SK-N-SH treated with all-trans-retinoic acid at 6 μM for 48 hours (cell line): ENCODE results near the gene DMD.

Experiments used
- ARNTL ChIP-seq: fragments of 450-650 bp; formaldehyde crosslinking; IDR thresholded peaks from 2 replicates; pipeline ENCODE4 v1.5.0; 2020; ENCODE audit warnings: low read depth, mild to moderate bottlenecking, moderate library complexity, borderline replicate concordance
- GLIS3 ChIP-seq: fragments of 250-450 bp; sonication (Bioruptor Pico); IDR thresholded peaks from 2 replicates; pipeline ENCODE4 v1.5.0; 2020; ENCODE audit warnings: mild to moderate bottlenecking, moderate library complexity
- PPARA ChIP-seq: fragments of 250-450 bp; sonication (Bioruptor Pico); IDR thresholded peaks from 2 replicates; pipeline ENCODE4 v1.5.0; 2020; ENCODE audit warnings: mild to moderate bottlenecking, borderline replicate concordance
- TOX ChIP-seq: fragments of 250-450 bp; sonication (Bioruptor Pico); IDR thresholded peaks from 2 replicates; pipeline ENCODE4 v1.8.0; 2021; ENCODE audit warnings: mild to moderate bottlenecking, moderate library complexity, borderline replicate concordance
- ZFP3 ChIP-seq: fragments of 250-450 bp; sonication (Bioruptor Pico); IDR thresholded peaks from 2 replicates; pipeline ENCODE4 v1.5.0; 2020; ENCODE audit warnings: mild to moderate bottlenecking, moderate library complexity
- ZFP30 ChIP-seq: fragments of 450-650 bp; formaldehyde crosslinking; IDR thresholded peaks from 2 replicates; pipeline ENCODE4 v1.5.0; 2022; ENCODE audit warnings: mild to moderate bottlenecking, moderate library complexity
- TF ChIP-seq, protein P1 (sequence below): fragments of 250-450 bp; sonication (Bioruptor Pico); IDR thresholded peaks from 2 replicates; pipeline ENCODE4 v1.5.1; 2021; ENCODE audit warnings: mild to moderate bottlenecking, moderate library complexity
- TF ChIP-seq, protein P2 (sequence below): fragments of 250-450 bp; sonication (Bioruptor Pico); IDR thresholded peaks from 2 replicates; pipeline ENCODE4 v1.8.0; 2020; ENCODE audit warnings: mild to moderate bottlenecking, moderate library complexity, borderline replicate concordance
- TF ChIP-seq, protein P3 (sequence below): fragments of 250-450 bp; sonication (Bioruptor Pico); IDR thresholded peaks from 2 replicates; pipeline ENCODE4 v1.8.0; 2021; ENCODE audit warnings: low read depth, mild to moderate bottlenecking, moderate library complexity, borderline replicate concordance

DNA sequence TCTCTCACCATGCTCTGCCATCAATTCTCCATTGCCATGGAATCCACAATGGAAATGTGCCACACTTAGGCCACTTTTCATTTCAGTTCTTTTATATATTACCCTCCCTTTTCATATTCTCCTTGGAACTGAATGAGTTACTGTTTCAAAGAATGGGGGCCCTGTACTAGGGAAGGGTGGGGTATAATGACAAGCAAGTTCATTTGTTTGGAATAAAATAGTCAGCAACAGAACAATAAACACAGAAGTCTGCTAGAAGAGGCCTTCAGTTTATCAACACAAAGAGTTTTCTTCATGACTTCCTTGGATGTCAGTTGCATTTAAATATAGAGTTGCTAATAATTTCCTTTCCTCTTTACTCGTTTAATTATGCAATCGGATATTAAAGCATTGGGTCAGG lies 1661.2 kb downstream of the DMD start:
- TF ChIP-seq, protein P1, sequence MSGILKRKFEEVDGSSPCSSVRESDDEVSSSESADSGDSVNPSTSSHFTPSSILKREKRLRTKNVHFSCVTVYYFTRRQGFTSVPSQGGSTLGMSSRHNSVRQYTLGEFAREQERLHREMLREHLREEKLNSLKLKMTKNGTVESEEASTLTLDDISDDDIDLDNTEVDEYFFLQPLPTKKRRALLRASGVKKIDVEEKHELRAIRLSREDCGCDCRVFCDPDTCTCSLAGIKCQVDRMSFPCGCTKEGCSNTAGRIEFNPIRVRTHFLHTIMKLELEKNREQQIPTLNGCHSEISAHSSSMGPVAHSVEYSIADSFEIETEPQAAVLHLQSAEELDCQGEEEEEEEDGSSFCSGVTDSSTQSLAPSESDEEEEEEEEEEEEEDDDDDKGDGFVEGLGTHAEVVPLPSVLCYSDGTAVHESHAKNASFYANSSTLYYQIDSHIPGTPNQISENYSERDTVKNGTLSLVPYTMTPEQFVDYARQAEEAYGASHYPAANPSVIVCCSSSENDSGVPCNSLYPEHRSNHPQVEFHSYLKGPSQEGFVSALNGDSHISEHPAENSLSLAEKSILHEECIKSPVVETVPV (CRISPR knock-in tag) = no peak
- TF ChIP-seq TOX (CRISPR knock-in tag) = no peak
- no peak for TF ChIP-seq GLIS3 (CRISPR knock-in tag)
- no peak for TF ChIP-seq ZFP30
- TF ChIP-seq, protein P2, sequence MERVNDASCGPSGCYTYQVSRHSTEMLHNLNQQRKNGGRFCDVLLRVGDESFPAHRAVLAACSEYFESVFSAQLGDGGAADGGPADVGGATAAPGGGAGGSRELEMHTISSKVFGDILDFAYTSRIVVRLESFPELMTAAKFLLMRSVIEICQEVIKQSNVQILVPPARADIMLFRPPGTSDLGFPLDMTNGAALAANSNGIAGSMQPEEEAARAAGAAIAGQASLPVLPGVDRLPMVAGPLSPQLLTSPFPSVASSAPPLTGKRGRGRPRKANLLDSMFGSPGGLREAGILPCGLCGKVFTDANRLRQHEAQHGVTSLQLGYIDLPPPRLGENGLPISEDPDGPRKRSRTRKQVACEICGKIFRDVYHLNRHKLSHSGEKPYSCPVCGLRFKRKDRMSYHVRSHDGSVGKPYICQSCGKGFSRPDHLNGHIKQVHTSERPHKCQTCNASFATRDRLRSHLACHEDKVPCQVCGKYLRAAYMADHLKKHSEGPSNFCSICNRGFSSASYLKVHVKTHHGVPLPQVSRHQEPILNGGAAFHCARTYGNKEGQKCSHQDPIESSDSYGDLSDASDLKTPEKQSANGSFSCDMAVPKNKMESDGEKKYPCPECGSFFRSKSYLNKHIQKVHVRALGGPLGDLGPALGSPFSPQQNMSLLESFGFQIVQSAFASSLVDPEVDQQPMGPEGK (CRISPR knock-in tag) = no peak
- no peak for TF ChIP-seq ARNTL (CRISPR knock-in tag)
- TF ChIP-seq PPARA (CRISPR knock-in tag) = no peak
- TF ChIP-seq, protein P3, sequence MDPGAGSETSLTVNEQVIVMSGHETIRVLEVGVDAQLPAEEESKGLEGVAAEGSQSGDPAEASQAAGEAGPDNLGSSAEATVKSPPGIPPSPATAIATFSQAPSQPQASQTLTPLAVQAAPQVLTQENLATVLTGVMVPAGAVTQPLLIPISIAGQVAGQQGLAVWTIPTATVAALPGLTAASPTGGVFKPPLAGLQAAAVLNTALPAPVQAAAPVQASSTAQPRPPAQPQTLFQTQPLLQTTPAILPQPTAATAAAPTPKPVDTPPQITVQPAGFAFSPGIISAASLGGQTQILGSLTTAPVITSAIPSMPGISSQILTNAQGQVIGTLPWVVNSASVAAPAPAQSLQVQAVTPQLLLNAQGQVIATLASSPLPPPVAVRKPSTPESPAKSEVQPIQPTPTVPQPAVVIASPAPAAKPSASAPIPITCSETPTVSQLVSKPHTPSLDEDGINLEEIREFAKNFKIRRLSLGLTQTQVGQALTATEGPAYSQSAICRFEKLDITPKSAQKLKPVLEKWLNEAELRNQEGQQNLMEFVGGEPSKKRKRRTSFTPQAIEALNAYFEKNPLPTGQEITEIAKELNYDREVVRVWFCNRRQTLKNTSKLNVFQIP (CRISPR knock-in tag) = no peak
- TF ChIP-seq ZFP3 (CRISPR knock-in tag) = no peak
